Measurements from ENCODE around the gene RNF133.
"Not testable (repeated sequence)": the region's sequence is repeated elsewhere in the genome, so short reads cannot be mapped to it uniquely, and the experiment has no call there.

- TF ChIP-seq, protein P1, sequence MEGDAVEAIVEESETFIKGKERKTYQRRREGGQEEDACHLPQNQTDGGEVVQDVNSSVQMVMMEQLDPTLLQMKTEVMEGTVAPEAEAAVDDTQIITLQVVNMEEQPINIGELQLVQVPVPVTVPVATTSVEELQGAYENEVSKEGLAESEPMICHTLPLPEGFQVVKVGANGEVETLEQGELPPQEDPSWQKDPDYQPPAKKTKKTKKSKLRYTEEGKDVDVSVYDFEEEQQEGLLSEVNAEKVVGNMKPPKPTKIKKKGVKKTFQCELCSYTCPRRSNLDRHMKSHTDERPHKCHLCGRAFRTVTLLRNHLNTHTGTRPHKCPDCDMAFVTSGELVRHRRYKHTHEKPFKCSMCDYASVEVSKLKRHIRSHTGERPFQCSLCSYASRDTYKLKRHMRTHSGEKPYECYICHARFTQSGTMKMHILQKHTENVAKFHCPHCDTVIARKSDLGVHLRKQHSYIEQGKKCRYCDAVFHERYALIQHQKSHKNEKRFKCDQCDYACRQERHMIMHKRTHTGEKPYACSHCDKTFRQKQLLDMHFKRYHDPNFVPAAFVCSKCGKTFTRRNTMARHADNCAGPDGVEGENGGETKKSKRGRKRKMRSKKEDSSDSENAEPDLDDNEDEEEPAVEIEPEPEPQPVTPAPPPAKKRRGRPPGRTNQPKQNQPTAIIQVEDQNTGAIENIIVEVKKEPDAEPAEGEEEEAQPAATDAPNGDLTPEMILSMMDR (IDR thresholded peaks at IDR 0.05; ENCODE audit: insufficient read depth, low read length, poor library complexity, severe bottlenecking): not testable (repeated sequence)
- not testable (repeated sequence) for TF ChIP-seq EZH2phosphoT487 (conservative IDR thresholded peaks at IDR 0.05; ENCODE audit: low read length)
Observed at GRCh38 chr7:122679269-122679709, 19.6 kb downstream of the RNF133 start.
